Neural progenitor cell (in vitro differentiated cells): ENCODE data around the gene DIAPH2. TPM values are rescaled to one million over a fixed set of nuclear protein-coding genes. Genes with fewer than 3 reads are reported as not detected.
"Not testable (repeated sequence)": the region's sequence is repeated elsewhere in the genome, so short reads cannot be mapped to it uniquely, and the experiment has no call there.

ENCODE experiments used
- DNase-seq: peaks from one replicate; pipeline ENCODE4 v3.0.0-alpha.2; 2016; ENCODE audit warnings: low spot score
- H2AFZ ChIP-seq: fragments of 200-600 bp; sonication (generic); replicated peaks from 2 replicates; pipeline ENCODE4 v1.6.1; 2016; ENCODE audit warnings: antibody characterized with exemption
- H3F3A ChIP-seq: fragments of 200-600 bp; sonication (generic); 2 replicates; pipeline ENCODE4 v1.6.1; 2016; ENCODE audit warnings: antibody characterized with exemption, low read depth
- H3K27ac ChIP-seq: fragments of 200-600 bp; sonication (generic); 2 replicates; pipeline ENCODE4 v1.5.1; 2016; ENCODE audit warnings: mild to moderate bottlenecking
- H3K27me3 ChIP-seq: fragments of 200-600 bp; sonication (generic); 2 replicates; pipeline ENCODE4 v1.6.1; 2016; ENCODE audit warnings: mild to moderate bottlenecking, moderate library complexity
- H3K36me3 ChIP-seq: fragments of 200-600 bp; sonication (generic); 2 replicates; pipeline ENCODE4 v1.5.1; 2016
- H3K4me1 ChIP-seq: fragments of 200-600 bp; sonication (generic); 2 replicates; pipeline ENCODE4 v1.6.1; 2016; ENCODE audit warnings: mixed run types
- H3K4me2 ChIP-seq: fragments of 200-600 bp; sonication (generic); 2 replicates; pipeline ENCODE4 v1.6.1; 2016
- H3K4me3 ChIP-seq: fragments of 200-600 bp; sonication (generic); 2 replicates; pipeline ENCODE4 v1.5.1; 2016
- H3K79me2 ChIP-seq: fragments of 200-600 bp; sonication (generic); 2 replicates; pipeline ENCODE4 v1.6.1; 2016; ENCODE audit warnings: low read depth
- H3K9ac ChIP-seq: fragments of 200-600 bp; sonication (generic); 2 replicates; pipeline ENCODE4 v1.6.1; 2016
- H3K9me3 ChIP-seq: fragments of 200-600 bp; sonication (generic); 2 replicates; pipeline ENCODE4 v1.5.1; 2016; ENCODE audit warnings: low read depth
- H4K20me1 ChIP-seq: fragments of 200-600 bp; sonication (generic); 2 replicates; pipeline ENCODE4 v1.6.1; 2016; ENCODE audit warnings: low read depth
- H3K27ac Mint-ChIP-seq: 3 replicates; pipeline ENCODE4 v1.8.0; 2021; ENCODE audit warnings: mixed read lengths
- H3K27me3 Mint-ChIP-seq: 2 replicates; pipeline ENCODE4 v1.8.0; 2022; ENCODE audit warnings: low read depth, mild to moderate bottlenecking, inconsistent platforms, moderate library complexity, mixed read lengths; ENCODE audit not compliant: insufficient read depth
- H3K36me3 Mint-ChIP-seq: 3 replicates; pipeline ENCODE4 v1.8.0; 2021; ENCODE audit warnings: mixed read lengths
- H3K4me1 Mint-ChIP-seq: 3 replicates; pipeline ENCODE4 v1.8.0; 2021; ENCODE audit warnings: mixed read lengths
- H3K4me3 Mint-ChIP-seq: 3 replicates; pipeline ENCODE4 v1.8.0; 2021; ENCODE audit warnings: mild to moderate bottlenecking, moderate library complexity, mixed read lengths
- H3K9me3 Mint-ChIP-seq: 3 replicates; pipeline ENCODE4 v1.8.0; 2020; ENCODE audit warnings: mixed read lengths
- EZH2 ChIP-seq: fragments of 200-600 bp; sonication (generic); IDR thresholded peaks from 2 replicates; pipeline ENCODE4 v1.6.1; 2017; ENCODE audit warnings: antibody characterized with exemption, mild to moderate bottlenecking, moderate library complexity
- EZH2phosphoT487 ChIP-seq: fragments of 200-600 bp; sonication (generic); IDR thresholded peaks from 2 replicates; pipeline ENCODE4 v1.6.1; 2017; ENCODE audit warnings: antibody characterized with exemption
- total RNA-seq: library from RNA; depleted of rRNA; stranded (reverse); fragments of >200 nt; gene quantifications from 2 replicates; pipeline ENCODE4 v1.2.3, GENCODE V29; 2015; ENCODE audit warnings: low replicate concordance
- TF ChIP-seq, protein P1 (sequence below): fragments of 200-600 bp; sonication (generic); IDR thresholded peaks from 2 replicates; pipeline ENCODE4 v1.5.1; 2017; ENCODE audit warnings: antibody characterized with exemption, mild to moderate bottlenecking

The DIAPH2 gene
- total RNA-seq, 1 donor from 2014 or later = 24.0 TPM

DNA sequence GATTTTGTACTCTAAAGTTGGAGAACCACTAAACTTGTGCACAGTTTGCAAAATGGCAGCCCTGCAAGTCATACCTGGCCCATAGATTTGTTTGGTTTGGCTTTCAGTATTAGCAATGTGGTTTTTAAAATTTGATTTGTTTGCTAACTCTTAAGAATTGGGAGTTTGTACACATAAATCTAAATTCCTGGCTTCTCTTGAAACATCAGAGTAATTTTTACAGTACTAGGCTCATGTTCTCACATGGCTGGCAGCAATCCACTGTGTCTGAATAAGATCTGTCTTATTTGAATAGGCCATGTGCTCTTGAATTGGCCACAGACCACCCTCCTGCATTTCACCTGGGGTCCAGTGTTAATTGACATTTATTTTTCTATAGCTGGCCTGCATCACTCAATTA is 21.3 kb downstream of the DIAPH2 start:
- H2AFZ ChIP-seq = no peak overlapping the region
- H3K27ac Mint-ChIP-seq = no peak overlapping the region
- no peak for DNase-seq
- TF ChIP-seq EZH2phosphoT487 = no peak
- TF ChIP-seq, protein P1, sequence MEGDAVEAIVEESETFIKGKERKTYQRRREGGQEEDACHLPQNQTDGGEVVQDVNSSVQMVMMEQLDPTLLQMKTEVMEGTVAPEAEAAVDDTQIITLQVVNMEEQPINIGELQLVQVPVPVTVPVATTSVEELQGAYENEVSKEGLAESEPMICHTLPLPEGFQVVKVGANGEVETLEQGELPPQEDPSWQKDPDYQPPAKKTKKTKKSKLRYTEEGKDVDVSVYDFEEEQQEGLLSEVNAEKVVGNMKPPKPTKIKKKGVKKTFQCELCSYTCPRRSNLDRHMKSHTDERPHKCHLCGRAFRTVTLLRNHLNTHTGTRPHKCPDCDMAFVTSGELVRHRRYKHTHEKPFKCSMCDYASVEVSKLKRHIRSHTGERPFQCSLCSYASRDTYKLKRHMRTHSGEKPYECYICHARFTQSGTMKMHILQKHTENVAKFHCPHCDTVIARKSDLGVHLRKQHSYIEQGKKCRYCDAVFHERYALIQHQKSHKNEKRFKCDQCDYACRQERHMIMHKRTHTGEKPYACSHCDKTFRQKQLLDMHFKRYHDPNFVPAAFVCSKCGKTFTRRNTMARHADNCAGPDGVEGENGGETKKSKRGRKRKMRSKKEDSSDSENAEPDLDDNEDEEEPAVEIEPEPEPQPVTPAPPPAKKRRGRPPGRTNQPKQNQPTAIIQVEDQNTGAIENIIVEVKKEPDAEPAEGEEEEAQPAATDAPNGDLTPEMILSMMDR = no peak
- no peak for TF ChIP-seq EZH2
- H3K36me3 ChIP-seq = no peaks in the 10 kb centered on the region
- H3K9me3 Mint-ChIP-seq = no peaks in the 10 kb centered on the region
- H3K27me3 Mint-ChIP-seq = no peaks in the 10 kb centered on the region
- H3K27me3 ChIP-seq = no peaks in the 10 kb centered on the region
- H3K4me1 ChIP-seq = peaks cover 9% of the 10 kb centered on the region
- no peaks in the 10 kb centered on the region for H3F3A ChIP-seq
- H3K4me3 ChIP-seq = no peak overlapping the region
- H3K4me2 ChIP-seq = no peak overlapping the region
- no peaks in the 10 kb centered on the region for H4K20me1 ChIP-seq
- H3K79me2 ChIP-seq = no peaks in the 10 kb centered on the region
- no peak overlapping the region for H3K9ac ChIP-seq
- H3K4me1 Mint-ChIP-seq = peaks cover 13% of the 10 kb centered on the region
- no peak overlapping the region for H3K27ac ChIP-seq
- H3K9me3 ChIP-seq = no peaks in the 10 kb centered on the region
- no peaks in the 10 kb centered on the region for H3K36me3 Mint-ChIP-seq
- no peak overlapping the region for H3K4me3 Mint-ChIP-seq

DNA sequence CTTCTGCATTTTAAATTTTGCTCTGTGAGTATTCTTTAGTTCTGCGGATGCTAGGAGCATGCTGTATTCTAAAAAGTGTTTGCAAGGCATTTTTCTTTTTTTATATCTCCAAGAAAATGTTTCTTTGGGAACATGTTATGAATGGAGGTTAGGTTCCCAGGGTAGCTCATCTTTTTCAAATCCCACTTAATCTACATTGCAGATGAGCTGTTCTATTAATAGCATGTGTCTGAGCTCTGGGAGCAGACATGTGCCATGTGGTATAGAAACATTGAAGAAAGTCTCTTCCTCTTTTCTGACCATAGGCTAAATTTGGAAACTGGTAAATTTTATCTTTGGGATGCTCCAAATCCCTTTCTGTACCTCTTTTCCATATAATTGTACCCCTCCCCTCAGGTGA is 23.2 kb downstream of the DIAPH2 start:
- Histone ChIP-seq H3K79me2 (peaks cover 6% of the 10 kb centered on the region), H3K27me3 (no peaks in the 10 kb centered on the region), H3K27ac (no peak overlapping the region), H3K36me3 (no peaks in the 10 kb centered on the region), H2AFZ (no peak overlapping the region), H3K4me3 (no peak overlapping the region), H3F3A (no peaks in the 10 kb centered on the region), H4K20me1 (no peaks in the 10 kb centered on the region), H3K9ac (no peak overlapping the region), H3K4me2 (no peak overlapping the region), H3K4me1 (peaks cover 9% of the 10 kb centered on the region), H3K9me3 (no peaks in the 10 kb centered on the region)
- Mint-ChIP-seq H3K4me3 (no peak overlapping the region), H3K36me3 (no peaks in the 10 kb centered on the region), H3K27me3 (no peaks in the 10 kb centered on the region), H3K9me3 (no peaks in the 10 kb centered on the region), H3K27ac (no peak overlapping the region), H3K4me1 (peaks cover 13% of the 10 kb centered on the region)
- TF ChIP-seq, protein P1 = no peak
- TF ChIP-seq EZH2phosphoT487 = no peak
- TF ChIP-seq EZH2 = no peak
- DNase-seq = no peak

DNA sequence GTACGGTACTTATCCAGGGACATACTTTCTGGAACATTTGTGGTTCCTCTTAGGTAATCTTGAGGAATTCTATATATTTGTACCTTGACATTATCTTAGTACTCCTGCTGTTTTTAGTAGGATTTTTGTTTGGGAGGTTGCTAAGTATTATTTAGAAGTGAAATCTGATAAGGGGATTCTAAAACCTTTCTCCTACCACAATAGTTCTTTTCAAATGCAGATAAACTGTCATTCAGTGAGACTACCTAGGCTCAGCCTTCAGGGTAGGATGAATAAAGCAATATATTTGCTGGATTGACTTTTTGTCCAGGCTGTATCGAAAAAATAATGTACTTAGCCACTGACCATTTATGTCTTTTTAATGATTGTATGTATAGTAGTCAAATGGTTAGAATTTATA is 25.4 kb downstream of the DIAPH2 start:
- H3K27me3 Mint-ChIP-seq = no peaks in the 10 kb centered on the region
- Histone ChIP-seq H4K20me1 (no peaks in the 10 kb centered on the region), H3K9ac (no peak overlapping the region), H3F3A (no peaks in the 10 kb centered on the region), H3K79me2 (peaks cover 6% of the 10 kb centered on the region), H3K27me3 (no peaks in the 10 kb centered on the region), H3K36me3 (no peaks in the 10 kb centered on the region), H3K9me3 (no peaks in the 10 kb centered on the region), H3K4me2 (peak overlapping the region; percentile 21), H3K27ac (no peak overlapping the region), H3K4me3 (no peak overlapping the region), H2AFZ (no peak overlapping the region), H3K4me1 (peaks cover 9% of the 10 kb centered on the region)
- no peak for DNase-seq
- no peak overlapping the region for H3K27ac Mint-ChIP-seq
- no peaks in the 10 kb centered on the region for H3K9me3 Mint-ChIP-seq
- no peaks in the 10 kb centered on the region for H3K36me3 Mint-ChIP-seq
- no peak overlapping the region for H3K4me3 Mint-ChIP-seq
- H3K4me1 Mint-ChIP-seq = peaks cover 13% of the 10 kb centered on the region
- TF ChIP-seq EZH2 (no peak), EZH2phosphoT487 (no peak)
- TF ChIP-seq, protein P1 = no peak

DNA sequence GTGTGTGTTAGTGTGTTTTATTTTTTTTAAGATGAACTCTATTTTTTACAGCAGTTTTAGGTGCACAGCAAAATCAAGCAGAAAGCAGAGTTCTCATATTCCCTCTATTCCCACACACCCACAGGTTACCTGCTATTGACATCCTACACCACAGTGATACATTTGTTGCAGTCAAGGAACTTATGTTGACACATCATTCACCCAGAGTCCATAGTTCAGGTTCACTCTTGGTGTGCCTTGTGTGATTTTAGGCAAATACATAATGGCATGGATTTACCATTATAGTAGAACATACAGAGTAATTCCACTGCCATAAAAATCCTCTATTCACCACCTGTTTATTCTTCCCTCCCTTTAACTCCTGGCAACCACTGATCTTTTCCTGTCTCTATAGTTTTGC is 28.7 kb downstream of the DIAPH2 start:
- DNase-seq = no peak
- Mint-ChIP-seq H3K27ac (no peak overlapping the region), H3K27me3 (no peaks in the 10 kb centered on the region), H3K4me3 (no peak overlapping the region), H3K4me1 (peaks cover 9% of the 10 kb centered on the region), H3K36me3 (no peaks in the 10 kb centered on the region), H3K9me3 (peaks cover 1% of the 10 kb centered on the region)
- Histone ChIP-seq H3K4me3 (no peak overlapping the region), H3K4me2 (no peak overlapping the region), H4K20me1 (no peaks in the 10 kb centered on the region), H3K79me2 (peaks cover 6% of the 10 kb centered on the region), H3K27me3 (no peaks in the 10 kb centered on the region), H2AFZ (no peak overlapping the region), H3K4me1 (peaks cover 9% of the 10 kb centered on the region), H3K27ac (no peak overlapping the region), H3K36me3 (no peaks in the 10 kb centered on the region), H3F3A (no peaks in the 10 kb centered on the region), H3K9ac (no peak overlapping the region), H3K9me3 (no peaks in the 10 kb centered on the region)
- TF ChIP-seq EZH2phosphoT487 = no peak
- no peak for TF ChIP-seq EZH2
- TF ChIP-seq, protein P1 = no peak

DNA sequence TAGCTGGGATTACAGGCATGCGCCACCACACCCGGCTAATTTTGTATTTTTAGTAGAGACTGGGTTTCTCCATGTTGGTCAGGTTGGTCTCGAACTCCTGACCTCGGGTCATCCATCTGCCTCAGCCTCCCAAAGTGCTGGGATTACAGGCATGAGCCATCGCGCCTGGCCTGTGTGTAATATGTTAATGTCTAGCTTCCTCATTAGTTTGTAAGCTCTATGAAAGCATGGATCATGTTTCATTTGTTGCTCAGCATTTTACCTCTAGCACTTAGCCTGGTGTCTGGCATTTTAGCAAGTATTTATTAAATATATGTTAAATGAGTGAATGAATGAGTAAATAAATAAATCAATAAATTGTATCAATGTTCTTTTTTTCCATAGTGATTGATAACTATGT is 29.8 kb downstream of the DIAPH2 start:
- H3K27me3 Mint-ChIP-seq, H3K27ac ChIP-seq, H4K20me1 ChIP-seq, H3K4me3 Mint-ChIP-seq, H3K4me1 ChIP-seq, H3K27ac Mint-ChIP-seq, H3K27me3 ChIP-seq, H3K4me3 ChIP-seq, H3K79me2 ChIP-seq, H3K4me1 Mint-ChIP-seq, DNase-seq, H3K36me3 Mint-ChIP-seq, H3K36me3 ChIP-seq, H3F3A ChIP-seq, H2AFZ ChIP-seq, H3K9me3 ChIP-seq, H3K9ac ChIP-seq, H3K4me2 ChIP-seq, H3K9me3 Mint-ChIP-seq: not testable (repeated sequence)
